H4 (cell line): ENCODE results near the gene OR10H5. TPM values are rescaled to one million over a fixed set of nuclear protein-coding genes. Genes with fewer than 3 reads are reported as not detected.
"Not testable (repeated sequence)": the region's sequence is repeated elsewhere in the genome, so short reads cannot be mapped to it uniquely, and the experiment has no call there.

Experiments used
- DNase-seq: peaks from one replicate; pipeline ENCODE4 v3.0.0-alpha.2; 2015; ENCODE audit warnings: low spot score
- total RNA-seq: library from RNA; depleted of rRNA; stranded (reverse); fragments of >200 nt; shearing (Covaris generic); gene quantifications from 2 replicates; pipeline ENCODE4 v1.2.3, GENCODE V29; 2014

OR10H5 gene
- total RNA-seq, 1 experiment from 2014 or later = not detected

GRCh38 chr19:15811476-15811875, 24.0 kb downstream of the OR10H5 start:
- no peak for DNase-seq

- no peak for DNase-seq
These were observed 24.7 kb downstream of the OR10H5 start for GRCh38 chr19:15812060-15812722.

GRCh38 chr19:15813916-15814315, 26.5 kb downstream of the OR10H5 start:
- no peak for DNase-seq

- no peak for DNase-seq
These were observed 27.8 kb downstream of the OR10H5 start, which contains the start of gene OR10H1 for GRCh38 chr19:15815306-15815705. OR10H1 (minus strand) TSS chr19:15815664; CDS start chr19:15808037, 7,627 bp downstream.

- no peak for DNase-seq
These were observed 33.2 kb downstream of the OR10H5 start for GRCh38 chr19:15820646-15821045.

- no peak for DNase-seq
These were observed 38.3 kb downstream of the OR10H5 start for GRCh38 chr19:15825753-15826152.

GRCh38 chr19:15828121-15828610, 40.7 kb downstream of the OR10H5 start:
- no peak for DNase-seq

- DNase-seq = not testable (repeated sequence)
These were observed 41.3 kb downstream of the OR10H5 start for GRCh38 chr19:15828611-15829305.

- DNase-seq = no peak
These were observed 41.8 kb downstream of the OR10H5 start for GRCh38 chr19:15829306-15829698.

- DNase-seq = no peak
These were observed 42.3 kb downstream of the OR10H5 start for GRCh38 chr19:15829786-15830185.

- no peak for DNase-seq
These were observed 44.2 kb downstream of the OR10H5 start for GRCh38 chr19:15831626-15832025.

GRCh38 chr19:15834232-15834631, 46.8 kb downstream of the OR10H5 start:
- DNase-seq = not testable (repeated sequence)

GRCh38 chr19:15835565-15836329, 48.3 kb downstream of the OR10H5 start:
- not testable (repeated sequence) for DNase-seq

- DNase-seq = peak; percentile 99
These were observed 49.1 kb downstream of the OR10H5 start for GRCh38 chr19:15836330-15837220.

GRCh38 chr19:15837221-15837731, 49.8 kb downstream of the OR10H5 start:
- DNase-seq = peak; percentile 89

- DNase-seq = no peak
These were observed 50.9 kb downstream of the OR10H5 start for GRCh38 chr19:15838351-15838750.

GRCh38 chr19:15839888-15840287, 52.4 kb downstream of the OR10H5 start:
- DNase-seq = not testable (repeated sequence)

- no peak for DNase-seq
These were observed 53.4 kb downstream of the OR10H5 start for GRCh38 chr19:15840833-15841232.

GRCh38 chr19:15841875-15842569, 54.6 kb downstream of the OR10H5 start:
- DNase-seq = no peak

- no peak for DNase-seq
These were observed 55.9 kb downstream of the OR10H5 start for GRCh38 chr19:15843203-15843893.
